DND-41 (cell line): ENCODE data around the gene JMJD1C.
A peak's percentile ranks its signal among the peaks of the same experiment; 100 is the strongest.

ENCODE experiments used
- ATAC-seq: fragments of 200-7000 bp; cut with Tn5 transposase; 3 replicates; pipeline ENCODE4 v1.9.1; 2021; ENCODE audit warnings: low read depth; ENCODE audit not compliant: insufficient read depth
- DNase-seq: peaks from one replicate; pipeline ENCODE4 v3.0.0-alpha.2; 2020
- H2AFZ ChIP-seq: 2 replicates; pipeline ENCODE4 v1.6.0; 2012; ENCODE audit warnings: low read depth, low read length
- H3K27ac ChIP-seq: 2 replicates; pipeline ENCODE4 v1.5.1; 2012; ENCODE audit warnings: low read length, inconsistent platforms
- H3K27me3 ChIP-seq: fragments of 200-600 bp; sonication (generic); 2 replicates; pipeline ENCODE4 v1.6.0; 2012; ENCODE audit warnings: low read length, mild to moderate bottlenecking, inconsistent platforms; ENCODE audit not compliant: insufficient read depth, poor library complexity
- H3K36me3 ChIP-seq: 2 replicates; pipeline ENCODE4 v1.5.1; 2012; ENCODE audit warnings: low read length, inconsistent platforms; ENCODE audit not compliant: insufficient read depth
- H3K4me1 ChIP-seq: 2 replicates; pipeline ENCODE4 v1.5.1; 2012; ENCODE audit warnings: mild to moderate bottlenecking, low read length; ENCODE audit not compliant: insufficient read depth
- H3K4me2 ChIP-seq: 2 replicates; pipeline ENCODE4 v1.6.0; 2012; ENCODE audit warnings: mild to moderate bottlenecking, moderate library complexity, low read length, inconsistent platforms; ENCODE audit not compliant: insufficient read depth
- H3K4me3 ChIP-seq, 2 experiments: fragments of 200-600 bp in 1 of 2; shearing (Covaris generic) in 1 of 2; 2 replicates each; pipeline ENCODE4 v1.5.1; 2012 to 2016; ENCODE audit warnings: inconsistent platforms in 2 of 2, low read length in 2 of 2, mild to moderate bottlenecking in 2 of 2, low read depth in 1 of 2, moderate library complexity in 1 of 2
- H3K79me2 ChIP-seq: 2 replicates; pipeline ENCODE4 v1.6.0; 2012; ENCODE audit warnings: low read length, inconsistent platforms; ENCODE audit not compliant: insufficient read depth
- H3K9ac ChIP-seq: 2 replicates; pipeline ENCODE4 v1.6.0; 2012; ENCODE audit warnings: low read depth, mild to moderate bottlenecking, inconsistent platforms, low read length, moderate library complexity
- H3K9me3 ChIP-seq: 2 replicates; pipeline ENCODE4 v1.5.1; 2012; ENCODE audit warnings: low read length, moderate library complexity, mild to moderate bottlenecking, inconsistent platforms; ENCODE audit not compliant: insufficient read depth, severe bottlenecking
- H4K20me1 ChIP-seq: 2 replicates; pipeline ENCODE4 v1.6.0; 2012; ENCODE audit warnings: low read length; ENCODE audit not compliant: insufficient read depth
- EZH2 ChIP-seq: IDR thresholded peaks from 3 replicates; pipeline ENCODE4 v1.6.1; 2012; ENCODE audit warnings: borderline replicate concordance, low read depth, mild to moderate bottlenecking, moderate library complexity, low read length, inconsistent platforms; ENCODE audit not compliant: severe bottlenecking
- TF ChIP-seq, protein P1 (sequence below): IDR thresholded peaks from 2 replicates; pipeline ENCODE4 v1.5.1; 2012; ENCODE audit warnings: borderline replicate concordance, low read length, moderate library complexity, mild to moderate bottlenecking; ENCODE audit not compliant: poor library complexity, severe bottlenecking; ENCODE audit errors: extremely low read depth

Gene JMJD1C, protein sequence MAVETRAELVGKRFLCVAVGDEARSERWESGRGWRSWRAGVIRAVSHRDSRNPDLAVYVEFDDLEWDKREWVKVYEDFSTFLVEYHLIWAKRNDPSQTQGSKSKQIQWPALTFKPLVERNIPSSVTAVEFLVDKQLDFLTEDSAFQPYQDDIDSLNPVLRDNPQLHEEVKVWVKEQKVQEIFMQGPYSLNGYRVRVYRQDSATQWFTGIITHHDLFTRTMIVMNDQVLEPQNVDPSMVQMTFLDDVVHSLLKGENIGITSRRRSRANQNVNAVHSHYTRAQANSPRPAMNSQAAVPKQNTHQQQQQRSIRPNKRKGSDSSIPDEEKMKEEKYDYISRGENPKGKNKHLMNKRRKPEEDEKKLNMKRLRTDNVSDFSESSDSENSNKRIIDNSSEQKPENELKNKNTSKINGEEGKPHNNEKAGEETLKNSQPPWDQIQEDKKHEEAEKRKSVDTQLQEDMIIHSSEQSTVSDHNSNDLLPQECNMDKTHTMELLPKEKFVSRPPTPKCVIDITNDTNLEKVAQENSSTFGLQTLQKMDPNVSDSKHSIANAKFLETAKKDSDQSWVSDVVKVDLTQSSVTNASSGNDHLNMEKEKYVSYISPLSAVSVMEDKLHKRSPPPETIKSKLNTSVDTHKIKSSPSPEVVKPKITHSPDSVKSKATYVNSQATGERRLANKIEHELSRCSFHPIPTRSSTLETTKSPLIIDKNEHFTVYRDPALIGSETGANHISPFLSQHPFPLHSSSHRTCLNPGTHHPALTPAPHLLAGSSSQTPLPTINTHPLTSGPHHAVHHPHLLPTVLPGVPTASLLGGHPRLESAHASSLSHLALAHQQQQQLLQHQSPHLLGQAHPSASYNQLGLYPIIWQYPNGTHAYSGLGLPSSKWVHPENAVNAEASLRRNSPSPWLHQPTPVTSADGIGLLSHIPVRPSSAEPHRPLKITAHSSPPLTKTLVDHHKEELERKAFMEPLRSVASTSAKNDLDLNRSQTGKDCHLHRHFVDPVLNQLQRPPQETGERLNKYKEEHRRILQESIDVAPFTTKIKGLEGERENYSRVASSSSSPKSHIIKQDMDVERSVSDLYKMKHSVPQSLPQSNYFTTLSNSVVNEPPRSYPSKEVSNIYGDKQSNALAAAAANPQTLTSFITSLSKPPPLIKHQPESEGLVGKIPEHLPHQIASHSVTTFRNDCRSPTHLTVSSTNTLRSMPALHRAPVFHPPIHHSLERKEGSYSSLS (N-terminal part only)

DNA sequence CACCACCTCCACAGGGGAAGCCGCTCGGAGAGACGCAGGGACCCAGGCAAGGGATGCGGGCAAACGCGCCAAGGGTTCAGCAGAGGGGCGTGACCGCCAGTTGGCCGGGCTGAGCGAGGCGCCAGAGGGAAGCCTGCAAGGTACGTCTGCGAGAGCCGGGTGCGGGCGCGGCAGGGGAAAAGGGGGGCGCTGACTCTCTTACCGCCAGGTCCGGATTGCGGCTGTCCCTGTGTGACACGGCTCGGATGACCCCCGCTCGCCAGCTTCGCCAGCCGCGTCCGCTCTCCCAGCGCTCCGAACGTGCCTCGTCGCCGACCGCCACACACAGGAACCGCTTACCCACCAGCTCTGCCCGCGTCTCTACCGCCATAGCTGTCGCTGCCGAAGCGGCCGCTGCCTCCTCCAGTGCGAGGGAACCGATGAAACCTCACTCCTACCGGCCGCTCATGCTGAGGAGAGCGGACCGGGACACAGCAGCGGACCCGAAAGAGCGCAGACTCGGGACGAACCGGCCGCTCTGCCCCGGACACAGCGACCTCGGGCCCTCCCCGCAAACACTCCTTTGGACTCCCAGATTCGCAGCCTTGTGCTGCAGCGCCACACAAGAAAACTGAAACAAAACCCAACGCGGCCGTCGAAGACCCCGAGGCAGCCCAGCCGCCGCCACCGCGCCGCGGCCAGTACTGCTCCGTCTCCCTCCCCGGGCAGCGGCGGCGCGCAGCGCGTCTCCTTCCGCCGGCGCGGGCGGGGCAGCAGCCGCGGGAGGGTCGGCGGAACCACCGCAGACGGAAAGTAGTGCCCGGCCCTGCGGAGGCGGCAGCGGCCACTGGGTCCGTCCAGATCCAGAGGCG lies at the start of gene JMJD1C:
Gene JMJD1C (minus strand): TSS at position 685 of the 851 bp plus-strand sequence. CDS start 315 bp downstream, at position 370.
- Histone ChIP-seq H3K4me2 (peak within 1 kb of the TSS; percentile 95), H3K4me3 (peak within 1 kb of the TSS; percentile 83 to 99), H3K4me1 (peaks cover 23% of the 10 kb centered on the region), H4K20me1 (peaks cover 69% of the 10 kb centered on the region), H3K27me3 (no peaks in the 10 kb centered on the region), H3K79me2 (peaks cover 84% of the 10 kb centered on the region), H3K36me3 (peaks cover 3% of the 10 kb centered on the region; the same call in 1 of the 2 replicates), H2AFZ (peak within 1 kb of the TSS; percentile 92), H3K27ac (peak within 1 kb of the TSS; percentile 79), H3K9ac (peak within 1 kb of the TSS; percentile 93), H3K9me3 (no peaks in the 10 kb centered on the region)
- TF ChIP-seq EZH2: no peak
- TF ChIP-seq, protein P1, sequence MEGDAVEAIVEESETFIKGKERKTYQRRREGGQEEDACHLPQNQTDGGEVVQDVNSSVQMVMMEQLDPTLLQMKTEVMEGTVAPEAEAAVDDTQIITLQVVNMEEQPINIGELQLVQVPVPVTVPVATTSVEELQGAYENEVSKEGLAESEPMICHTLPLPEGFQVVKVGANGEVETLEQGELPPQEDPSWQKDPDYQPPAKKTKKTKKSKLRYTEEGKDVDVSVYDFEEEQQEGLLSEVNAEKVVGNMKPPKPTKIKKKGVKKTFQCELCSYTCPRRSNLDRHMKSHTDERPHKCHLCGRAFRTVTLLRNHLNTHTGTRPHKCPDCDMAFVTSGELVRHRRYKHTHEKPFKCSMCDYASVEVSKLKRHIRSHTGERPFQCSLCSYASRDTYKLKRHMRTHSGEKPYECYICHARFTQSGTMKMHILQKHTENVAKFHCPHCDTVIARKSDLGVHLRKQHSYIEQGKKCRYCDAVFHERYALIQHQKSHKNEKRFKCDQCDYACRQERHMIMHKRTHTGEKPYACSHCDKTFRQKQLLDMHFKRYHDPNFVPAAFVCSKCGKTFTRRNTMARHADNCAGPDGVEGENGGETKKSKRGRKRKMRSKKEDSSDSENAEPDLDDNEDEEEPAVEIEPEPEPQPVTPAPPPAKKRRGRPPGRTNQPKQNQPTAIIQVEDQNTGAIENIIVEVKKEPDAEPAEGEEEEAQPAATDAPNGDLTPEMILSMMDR: peak; percentile 1
- DNase-seq (peak; percentile 70), ATAC-seq (peak; percentile 83)

DNA sequence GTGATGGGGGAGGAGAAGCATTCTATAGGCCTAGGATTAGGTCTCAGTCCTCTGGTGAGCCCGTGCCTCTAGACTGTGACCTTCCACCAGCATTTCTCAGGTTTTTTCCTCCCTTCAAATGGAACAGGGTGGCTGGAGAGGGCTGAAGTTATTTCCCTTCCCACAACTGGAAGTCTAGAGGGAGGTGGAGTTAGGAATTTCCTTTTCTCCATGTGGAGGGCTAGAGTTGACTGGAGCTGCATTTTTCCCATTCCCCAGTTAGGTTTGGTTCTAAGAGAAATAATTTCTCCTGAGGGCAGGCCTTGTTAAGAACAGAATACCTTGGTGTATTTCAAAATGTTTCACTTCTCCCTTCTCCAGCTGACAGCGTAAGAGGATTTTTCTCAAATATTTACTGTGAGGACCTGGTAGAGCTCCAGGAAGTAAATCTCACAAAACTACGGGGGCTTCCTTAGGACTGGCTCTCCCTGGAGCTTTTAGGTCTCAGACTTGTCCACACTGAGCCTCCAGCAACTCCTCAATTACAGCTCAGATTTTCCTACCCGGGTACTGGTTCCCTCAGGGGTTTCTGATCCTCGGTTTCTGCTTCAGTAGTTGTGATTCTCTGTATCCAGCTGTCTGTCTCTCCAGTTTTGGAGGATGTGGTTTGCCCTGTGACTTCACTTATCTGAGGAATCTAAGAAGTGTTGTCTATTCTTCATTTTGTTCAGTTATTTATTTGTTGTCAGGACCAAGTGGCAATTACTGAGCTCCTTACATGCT lies 49.4 kb upstream of the JMJD1C start:
- no peak for TF ChIP-seq EZH2
- TF ChIP-seq, protein P1: no peak
- Histone ChIP-seq H3K4me2 (peak overlapping the region; percentile 70), H2AFZ (no peak overlapping the region), H3K9ac (peak overlapping the region; percentile 48), H3K9me3 (no peaks in the 10 kb centered on the region), H3K4me1 (peaks cover 63% of the 10 kb centered on the region), H3K36me3 (no peaks in the 10 kb centered on the region), H3K4me3 (peak overlapping the region in 1 of 2 experiments; percentile 35; a peak in 2 of 4 replicates), H3K27ac (peak overlapping the region; percentile 85), H4K20me1 (peaks cover 21% of the 10 kb centered on the region; the same call in 1 of the 2 replicates), H3K79me2 (peaks cover 97% of the 10 kb centered on the region), H3K27me3 (no peaks in the 10 kb centered on the region)
- peak; percentile 72 for DNase-seq
- peak; percentile 95 for ATAC-seq

DNA sequence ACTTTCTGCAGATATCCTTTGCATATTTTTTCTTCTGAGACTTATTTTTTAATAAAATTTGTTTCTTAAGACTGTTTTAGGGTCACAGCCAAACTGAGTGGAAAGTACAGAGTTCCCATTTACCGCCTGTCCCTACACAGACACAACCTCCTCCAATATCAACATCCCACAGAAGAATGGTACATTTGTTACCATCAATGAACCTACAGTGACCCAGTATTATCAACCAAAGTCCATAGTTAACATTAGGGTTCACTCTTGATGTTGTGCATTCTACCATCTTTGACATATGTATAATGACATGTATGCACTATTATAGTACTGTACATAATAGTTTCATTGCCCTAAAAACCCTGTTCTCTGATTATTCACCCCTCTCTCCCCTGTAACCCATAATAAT lies 40.8 kb upstream of the JMJD1C start:
- ATAC-seq: no peak
- H4K20me1 ChIP-seq: peaks cover 46% of the 10 kb centered on the region
- no peak overlapping the region for H3K4me3 ChIP-seq
- H3K36me3 ChIP-seq: no peaks in the 10 kb centered on the region
- no peaks in the 10 kb centered on the region for H3K27me3 ChIP-seq
- no peak overlapping the region for H2AFZ ChIP-seq
- H3K4me1 ChIP-seq: no peaks in the 10 kb centered on the region
- H3K4me2 ChIP-seq: no peak overlapping the region
- peaks cover 99% of the 10 kb centered on the region for H3K79me2 ChIP-seq
- TF ChIP-seq, protein P1: no peak
- no peak for TF ChIP-seq EZH2
- no peak overlapping the region for H3K9ac ChIP-seq
- H3K9me3 ChIP-seq: no peaks in the 10 kb centered on the region
- no peak overlapping the region for H3K27ac ChIP-seq
- DNase-seq: no peak
